ENCODE measurements around the gene GAK.

- TF ChIP-seq, protein P1, sequence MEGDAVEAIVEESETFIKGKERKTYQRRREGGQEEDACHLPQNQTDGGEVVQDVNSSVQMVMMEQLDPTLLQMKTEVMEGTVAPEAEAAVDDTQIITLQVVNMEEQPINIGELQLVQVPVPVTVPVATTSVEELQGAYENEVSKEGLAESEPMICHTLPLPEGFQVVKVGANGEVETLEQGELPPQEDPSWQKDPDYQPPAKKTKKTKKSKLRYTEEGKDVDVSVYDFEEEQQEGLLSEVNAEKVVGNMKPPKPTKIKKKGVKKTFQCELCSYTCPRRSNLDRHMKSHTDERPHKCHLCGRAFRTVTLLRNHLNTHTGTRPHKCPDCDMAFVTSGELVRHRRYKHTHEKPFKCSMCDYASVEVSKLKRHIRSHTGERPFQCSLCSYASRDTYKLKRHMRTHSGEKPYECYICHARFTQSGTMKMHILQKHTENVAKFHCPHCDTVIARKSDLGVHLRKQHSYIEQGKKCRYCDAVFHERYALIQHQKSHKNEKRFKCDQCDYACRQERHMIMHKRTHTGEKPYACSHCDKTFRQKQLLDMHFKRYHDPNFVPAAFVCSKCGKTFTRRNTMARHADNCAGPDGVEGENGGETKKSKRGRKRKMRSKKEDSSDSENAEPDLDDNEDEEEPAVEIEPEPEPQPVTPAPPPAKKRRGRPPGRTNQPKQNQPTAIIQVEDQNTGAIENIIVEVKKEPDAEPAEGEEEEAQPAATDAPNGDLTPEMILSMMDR (IDR thresholded peaks at IDR 0.05 in 8 of 11, conservative IDR thresholded peaks at IDR 0.05 in 3 of 11) = no peak
- TF ChIP-seq POLR2A (IDR thresholded peaks at IDR 0.05) = no peak
These were observed 35.3 kb upstream of the GAK start for GRCh38 chr4:967113-968104.

All from spleen (tissue), 7 donors.